Measurements from ENCODE around the gene OR6B3. TPM values are rescaled to one million over a fixed set of nuclear protein-coding genes. Genes with fewer than 3 reads are reported as not detected.

OR6B3 gene
- total RNA-seq, 4 donors from 2014 or later: 0.90 to 14.0 (median 3.1) TPM

DNA sequence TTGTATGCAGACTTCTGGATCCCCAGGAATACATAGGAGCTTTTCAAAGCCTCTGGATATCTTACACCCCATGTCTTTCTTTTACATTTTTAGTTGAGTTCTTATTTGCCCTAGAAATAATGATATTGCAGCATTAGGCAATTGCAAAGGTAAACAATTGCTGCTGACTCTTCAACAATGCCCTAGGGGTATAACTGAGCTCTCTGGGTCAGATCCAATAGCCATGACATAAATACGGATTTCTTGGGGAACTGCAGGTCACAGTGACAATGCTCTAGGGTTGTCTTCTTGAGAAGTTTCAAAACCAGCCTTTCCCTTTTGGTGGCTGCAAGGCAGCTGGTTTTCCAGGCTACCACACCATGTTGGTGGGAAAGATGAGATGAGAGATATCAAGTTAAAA, 16.5 kb upstream of the OR6B3 start:
- H3K27ac ChIP-seq: no peak overlapping the region
- no peaks in the 10 kb centered on the region for H3K27me3 ChIP-seq
- no peaks in the 10 kb centered on the region for H3K4me1 ChIP-seq
- H3K9me3 ChIP-seq: peaks cover 0 to 4% (median 0%) of the 10 kb centered on the region in 4 donors
- WGBS, 2 donors: 41 to 42% methylated on average over 1 of the region's 1 CpG
- no peak for DNase-seq (ENCODE audit: low spot score in 2 of 2)
- TF ChIP-seq EP300 (IDR thresholded peaks at IDR 0.05): no peak
- no peak for TF ChIP-seq POLR2A (IDR thresholded peaks at IDR 0.05)
- TF ChIP-seq CTCF (IDR thresholded peaks at IDR 0.05): no peak
- H3K4me3 ChIP-seq: no peak overlapping the region
- H3K36me3 ChIP-seq: no peaks in the 10 kb centered on the region

- Histone ChIP-seq H3K4me1 (no peaks in the 10 kb centered on the region), H3K4me3 (no peak overlapping the region), H3K9me3 (peaks cover 0 to 4% (median 0%) of the 10 kb centered on the region in 4 donors), H3K36me3 (no peaks in the 10 kb centered on the region), H3K27ac (no peak overlapping the region), H3K27me3 (no peaks in the 10 kb centered on the region)
- 83 to 100% methylated on average over 1 of the region's 1 CpG for WGBS, 2 donors
- no peak for TF ChIP-seq POLR2A (IDR thresholded peaks at IDR 0.05)
- DNase-seq (ENCODE audit: low spot score in 2 of 2): no peak
Measured at GRCh38 chr2:240068193-240068592, 14.9 kb upstream of the OR6B3 start.

GRCh38 chr2:240066489-240066888, 13.2 kb upstream of the OR6B3 start:
- Histone ChIP-seq H3K27me3 (no peaks in the 10 kb centered on the region), H3K4me3 (no peak overlapping the region), H3K27ac (no peak overlapping the region), H3K4me1 (peaks cover 0 to under 1% (median 0%) of the 10 kb centered on the region in 4 donors), H3K9me3 (peaks cover 0 to 4% (median 0%) of the 10 kb centered on the region in 4 donors), H3K36me3 (no peaks in the 10 kb centered on the region)
- no peak for TF ChIP-seq POLR2A (IDR thresholded peaks at IDR 0.05)
- TF ChIP-seq EP300 (IDR thresholded peaks at IDR 0.05): no peak
- TF ChIP-seq CTCF (IDR thresholded peaks at IDR 0.05): no peak
- WGBS, 2 donors: 69 to 78% methylated on average over 5 of the region's 5 CpGs
- DNase-seq (ENCODE audit: low spot score in 2 of 2): no peak

GRCh38 chr2:240064898-240065297, 11.6 kb upstream of the OR6B3 start:
- DNase-seq (ENCODE audit: low spot score in 2 of 2): no peak
- 88 to 90% methylated on average over 4 of the region's 4 CpGs for WGBS, 2 donors

GRCh38 chr2:240060977-240061591, 7.8 kb upstream of the OR6B3 start:
- Histone ChIP-seq H3K27ac (peak overlapping the region in 1 of 4 donors; percentile 41), H3K9me3 (no peaks in the 10 kb centered on the region), H3K4me1 (peaks cover 0 to 8% (median 0%) of the 10 kb centered on the region in 4 donors), H3K36me3 (no peaks in the 10 kb centered on the region), H3K4me3 (no peak overlapping the region), H3K27me3 (peaks cover 0 to 1% of the 10 kb centered on the region in 2 donors)
- WGBS, 2 donors: 37 to 39% methylated on average over 4 of the region's 4 CpGs
- TF ChIP-seq EP300 (IDR thresholded peaks at IDR 0.05) (no peak), CTCF (IDR thresholded peaks at IDR 0.05) (peak; percentile 54 to 72 (median 69)), POLR2A (IDR thresholded peaks at IDR 0.05) (no peak)
- peak in 1 of 2 donors; percentile 63 for DNase-seq (ENCODE audit: low spot score in 2 of 2)

More at GRCh38 chr2:240064898-240065297, 11.6 kb upstream of the OR6B3 start:
- no peaks in the 10 kb centered on the region for H3K27me3 ChIP-seq
- peaks cover 0 to 8% (median 0%) of the 10 kb centered on the region in 4 donors for H3K4me1 ChIP-seq
- no peak overlapping the region for H3K4me3 ChIP-seq
- no peak overlapping the region for H3K27ac ChIP-seq
- H3K9me3 ChIP-seq: peaks cover 0 to 4% (median 0%) of the 10 kb centered on the region in 4 donors
- no peaks in the 10 kb centered on the region for H3K36me3 ChIP-seq
- TF ChIP-seq POLR2A (IDR thresholded peaks at IDR 0.05) (no peak), EP300 (IDR thresholded peaks at IDR 0.05) (no peak), CTCF (IDR thresholded peaks at IDR 0.05) (no peak)
